SK-N-SH treated with all-trans-retinoic acid at 6 μM for 48 hours (cell line): ENCODE measurements around the gene SLC6A3.

Experiments
- ATAC-seq: fragments of 200-7000 bp; cut with Tn5 transposase; 3 replicates; pipeline ENCODE4 v1.9.1; 2020; ENCODE audit warnings: mild to moderate bottlenecking, moderate library complexity
- ARNTL ChIP-seq: fragments of 450-650 bp; formaldehyde crosslinking; IDR thresholded peaks from 2 replicates; pipeline ENCODE4 v1.5.0; 2020; ENCODE audit warnings: low read depth, mild to moderate bottlenecking, moderate library complexity, borderline replicate concordance
- BACH2 ChIP-seq: fragments of 250-450 bp; sonication (Bioruptor Pico); IDR thresholded peaks from 2 replicates; pipeline ENCODE4 v1.9.0; 2021; ENCODE audit warnings: mild to moderate bottlenecking, borderline replicate concordance
- CSDC2 ChIP-seq: fragments of 250-450 bp; sonication (Bioruptor Pico); IDR thresholded peaks from 2 replicates; pipeline ENCODE4 v1.5.0; 2020; ENCODE audit warnings: mild to moderate bottlenecking, moderate library complexity
- ESRRG ChIP-seq: fragments of 250-450 bp; sonication (Bioruptor Pico); IDR thresholded peaks from 2 replicates; pipeline ENCODE4 v1.6.1; 2021; ENCODE audit warnings: mild to moderate bottlenecking
- GLIS3 ChIP-seq: fragments of 250-450 bp; sonication (Bioruptor Pico); IDR thresholded peaks from 2 replicates; pipeline ENCODE4 v1.5.0; 2020; ENCODE audit warnings: mild to moderate bottlenecking, moderate library complexity
- ISL1 ChIP-seq: fragments of 250-450 bp; sonication (Bioruptor Pico); IDR thresholded peaks from 2 replicates; pipeline ENCODE4 v2.1.2; 2022; ENCODE audit warnings: mild to moderate bottlenecking, moderate library complexity
- OSR1 ChIP-seq: fragments of 250-450 bp; sonication (Bioruptor Pico); IDR thresholded peaks from 2 replicates; pipeline ENCODE4 v1.8.0; 2022; ENCODE audit warnings: moderate library complexity, mild to moderate bottlenecking, inconsistent platforms
- PPARA ChIP-seq: fragments of 250-450 bp; sonication (Bioruptor Pico); IDR thresholded peaks from 2 replicates; pipeline ENCODE4 v1.5.0; 2020; ENCODE audit warnings: mild to moderate bottlenecking, borderline replicate concordance
- RARB ChIP-seq: fragments of 250-450 bp; sonication (Bioruptor Pico); IDR thresholded peaks from 2 replicates; pipeline ENCODE4 v1.8.0; 2021; ENCODE audit warnings: mild to moderate bottlenecking, moderate library complexity
- SNAI2 ChIP-seq: fragments of 250-450 bp; sonication (Bioruptor Pico); IDR thresholded peaks from 2 replicates; pipeline ENCODE4 v1.5.0; 2020; ENCODE audit warnings: mild to moderate bottlenecking, moderate library complexity
- TCF4 ChIP-seq: fragments of 250-450 bp; sonication (Bioruptor Pico); IDR thresholded peaks from 2 replicates; pipeline ENCODE4 v1.8.0; 2021; ENCODE audit warnings: mild to moderate bottlenecking, moderate library complexity, borderline replicate concordance
- ZC3H10 ChIP-seq: fragments of 250-450 bp; sonication (Bioruptor Pico); IDR thresholded peaks from 2 replicates; pipeline ENCODE4 v1.5.1; 2021; ENCODE audit warnings: mild to moderate bottlenecking, moderate library complexity
- ZFP3 ChIP-seq: fragments of 250-450 bp; sonication (Bioruptor Pico); IDR thresholded peaks from 2 replicates; pipeline ENCODE4 v1.5.0; 2020; ENCODE audit warnings: mild to moderate bottlenecking, moderate library complexity
- ZFP30 ChIP-seq: fragments of 450-650 bp; formaldehyde crosslinking; IDR thresholded peaks from 2 replicates; pipeline ENCODE4 v1.5.0; 2022; ENCODE audit warnings: mild to moderate bottlenecking, moderate library complexity
- ZNF565 ChIP-seq: fragments of 450-650 bp; formaldehyde crosslinking; conservative IDR thresholded peaks from 2 replicates; pipeline ENCODE4 v1.5.0; 2020; ENCODE audit warnings: low read depth, mild to moderate bottlenecking, moderate library complexity
- ZNF70 ChIP-seq: fragments of 450-650 bp; formaldehyde crosslinking; IDR thresholded peaks from 2 replicates; pipeline ENCODE4 v1.5.0; 2020; ENCODE audit warnings: mild to moderate bottlenecking, moderate library complexity
- TF ChIP-seq, protein P1 (sequence below): fragments of 250-450 bp; sonication (Bioruptor Pico); IDR thresholded peaks from 2 replicates; pipeline ENCODE4 v1.5.1; 2021; ENCODE audit warnings: mild to moderate bottlenecking, moderate library complexity
- TF ChIP-seq, protein P2 (sequence below): fragments of 250-450 bp; sonication (Bioruptor Pico); IDR thresholded peaks from 2 replicates; pipeline ENCODE4 v1.8.0; 2020; ENCODE audit warnings: mild to moderate bottlenecking, moderate library complexity, borderline replicate concordance
- TF ChIP-seq, protein P3 (sequence below): fragments of 250-450 bp; sonication (Bioruptor Pico); IDR thresholded peaks from 2 replicates; pipeline ENCODE4 v1.5.0; 2020; ENCODE audit warnings: mild to moderate bottlenecking, moderate library complexity
- TF ChIP-seq, protein P4 (sequence below): fragments of 250-450 bp; sonication (Bioruptor Pico); IDR thresholded peaks from 2 replicates; pipeline ENCODE4 v1.5.1; 2020; ENCODE audit warnings: low read depth, mild to moderate bottlenecking, moderate library complexity
- TF ChIP-seq, protein P5 (sequence below): fragments of 250-450 bp; sonication (Bioruptor Pico); IDR thresholded peaks from 2 replicates; pipeline ENCODE4 v1.8.0; 2021; ENCODE audit warnings: low read depth, mild to moderate bottlenecking, moderate library complexity, borderline replicate concordance

The SLC6A3 gene

DNA sequence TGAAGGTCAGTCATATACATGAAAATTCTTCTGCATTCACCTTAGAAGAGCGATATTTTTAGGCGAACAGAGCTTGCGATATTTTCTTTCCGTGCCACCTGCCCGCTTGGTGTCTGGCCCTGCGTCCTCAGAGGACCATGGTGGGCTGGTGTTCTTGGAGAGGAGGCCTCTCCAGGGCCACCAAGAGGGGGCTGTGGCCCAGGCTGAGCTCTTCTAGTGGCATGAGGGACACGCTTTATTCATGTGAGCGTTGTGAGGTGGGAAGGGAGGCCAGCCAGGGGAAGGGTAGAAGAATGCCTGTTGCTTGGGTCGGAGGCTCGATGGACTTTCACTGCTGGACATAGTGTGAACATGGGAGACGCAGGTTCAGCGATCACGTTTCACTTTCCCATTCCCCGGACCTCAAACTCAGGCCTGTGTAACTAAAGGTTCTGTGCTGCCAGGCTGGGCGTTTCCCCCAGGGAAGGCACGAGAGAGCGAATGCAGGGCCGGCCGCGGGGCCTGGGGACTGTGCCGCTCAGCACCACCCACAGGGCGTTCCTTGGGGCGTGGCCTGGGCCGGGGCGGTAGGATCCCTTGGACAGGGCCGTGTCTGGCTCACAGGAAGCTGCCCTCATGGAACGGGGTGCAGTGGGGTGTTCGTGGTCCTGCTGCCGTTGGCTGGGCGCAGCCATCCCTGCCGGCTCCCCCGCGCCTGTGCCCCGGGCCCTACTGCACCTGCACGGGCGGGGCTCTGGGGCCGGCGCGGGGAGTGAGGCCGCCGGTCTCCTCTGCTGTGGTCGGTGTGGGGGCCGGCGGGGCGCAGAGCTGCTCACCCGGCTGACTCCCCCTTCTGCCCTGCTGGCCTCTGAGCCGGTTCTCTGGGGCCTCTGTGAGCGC lies 59.6 kb downstream of the SLC6A3 start:
- peak; percentile 96 for ATAC-seq
- TF ChIP-seq GLIS3 (no peak), PPARA (no peak), SNAI2 (CRISPR knock-in tag) (no peak), ISL1 (CRISPR knock-in tag) (no peak), ZNF70 (no peak), BACH2 (CRISPR knock-in tag) (no peak), ARNTL (CRISPR knock-in tag) (no peak), OSR1 (CRISPR knock-in tag) (no peak)
- TF ChIP-seq, protein P1, sequence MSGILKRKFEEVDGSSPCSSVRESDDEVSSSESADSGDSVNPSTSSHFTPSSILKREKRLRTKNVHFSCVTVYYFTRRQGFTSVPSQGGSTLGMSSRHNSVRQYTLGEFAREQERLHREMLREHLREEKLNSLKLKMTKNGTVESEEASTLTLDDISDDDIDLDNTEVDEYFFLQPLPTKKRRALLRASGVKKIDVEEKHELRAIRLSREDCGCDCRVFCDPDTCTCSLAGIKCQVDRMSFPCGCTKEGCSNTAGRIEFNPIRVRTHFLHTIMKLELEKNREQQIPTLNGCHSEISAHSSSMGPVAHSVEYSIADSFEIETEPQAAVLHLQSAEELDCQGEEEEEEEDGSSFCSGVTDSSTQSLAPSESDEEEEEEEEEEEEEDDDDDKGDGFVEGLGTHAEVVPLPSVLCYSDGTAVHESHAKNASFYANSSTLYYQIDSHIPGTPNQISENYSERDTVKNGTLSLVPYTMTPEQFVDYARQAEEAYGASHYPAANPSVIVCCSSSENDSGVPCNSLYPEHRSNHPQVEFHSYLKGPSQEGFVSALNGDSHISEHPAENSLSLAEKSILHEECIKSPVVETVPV (CRISPR knock-in tag): no peak
- TF ChIP-seq, protein P2, sequence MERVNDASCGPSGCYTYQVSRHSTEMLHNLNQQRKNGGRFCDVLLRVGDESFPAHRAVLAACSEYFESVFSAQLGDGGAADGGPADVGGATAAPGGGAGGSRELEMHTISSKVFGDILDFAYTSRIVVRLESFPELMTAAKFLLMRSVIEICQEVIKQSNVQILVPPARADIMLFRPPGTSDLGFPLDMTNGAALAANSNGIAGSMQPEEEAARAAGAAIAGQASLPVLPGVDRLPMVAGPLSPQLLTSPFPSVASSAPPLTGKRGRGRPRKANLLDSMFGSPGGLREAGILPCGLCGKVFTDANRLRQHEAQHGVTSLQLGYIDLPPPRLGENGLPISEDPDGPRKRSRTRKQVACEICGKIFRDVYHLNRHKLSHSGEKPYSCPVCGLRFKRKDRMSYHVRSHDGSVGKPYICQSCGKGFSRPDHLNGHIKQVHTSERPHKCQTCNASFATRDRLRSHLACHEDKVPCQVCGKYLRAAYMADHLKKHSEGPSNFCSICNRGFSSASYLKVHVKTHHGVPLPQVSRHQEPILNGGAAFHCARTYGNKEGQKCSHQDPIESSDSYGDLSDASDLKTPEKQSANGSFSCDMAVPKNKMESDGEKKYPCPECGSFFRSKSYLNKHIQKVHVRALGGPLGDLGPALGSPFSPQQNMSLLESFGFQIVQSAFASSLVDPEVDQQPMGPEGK (CRISPR knock-in tag): no peak

DNA sequence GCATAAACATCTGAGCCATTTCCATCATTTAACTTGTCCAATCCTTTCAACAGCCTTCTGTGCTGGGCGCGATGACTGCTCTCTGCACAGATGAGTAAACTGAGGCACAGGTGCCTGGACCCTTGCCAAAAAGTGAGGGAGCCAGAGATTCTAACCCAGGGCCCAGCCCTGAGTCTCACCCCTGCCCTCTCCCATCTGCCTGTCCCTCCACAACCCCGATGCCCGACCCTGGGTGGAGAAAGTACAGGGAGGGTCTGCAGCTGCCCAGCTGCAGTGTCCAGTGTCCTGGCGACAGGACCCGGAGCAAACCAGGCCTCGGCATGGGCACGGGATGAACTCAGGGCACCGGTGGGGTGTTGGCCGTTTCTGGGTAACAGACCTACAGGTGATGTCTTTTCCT lies 60.7 kb downstream of the SLC6A3 start:
- TF ChIP-seq ZC3H10 (CRISPR knock-in tag) (no peak), TCF4 (CRISPR knock-in tag) (no peak), ZFP3 (CRISPR knock-in tag) (no peak), ZFP30 (CRISPR knock-in tag) (no peak), ZNF565 (CRISPR knock-in tag) (no peak), CSDC2 (CRISPR knock-in tag) (no peak), ESRRG (CRISPR knock-in tag) (no peak), PPARA (no peak), RARB (no peak), OSR1 (CRISPR knock-in tag) (no peak), ZNF70 (no peak), BACH2 (CRISPR knock-in tag) (no peak)
- TF ChIP-seq, protein P2 (CRISPR knock-in tag): no peak
- TF ChIP-seq, protein P3, sequence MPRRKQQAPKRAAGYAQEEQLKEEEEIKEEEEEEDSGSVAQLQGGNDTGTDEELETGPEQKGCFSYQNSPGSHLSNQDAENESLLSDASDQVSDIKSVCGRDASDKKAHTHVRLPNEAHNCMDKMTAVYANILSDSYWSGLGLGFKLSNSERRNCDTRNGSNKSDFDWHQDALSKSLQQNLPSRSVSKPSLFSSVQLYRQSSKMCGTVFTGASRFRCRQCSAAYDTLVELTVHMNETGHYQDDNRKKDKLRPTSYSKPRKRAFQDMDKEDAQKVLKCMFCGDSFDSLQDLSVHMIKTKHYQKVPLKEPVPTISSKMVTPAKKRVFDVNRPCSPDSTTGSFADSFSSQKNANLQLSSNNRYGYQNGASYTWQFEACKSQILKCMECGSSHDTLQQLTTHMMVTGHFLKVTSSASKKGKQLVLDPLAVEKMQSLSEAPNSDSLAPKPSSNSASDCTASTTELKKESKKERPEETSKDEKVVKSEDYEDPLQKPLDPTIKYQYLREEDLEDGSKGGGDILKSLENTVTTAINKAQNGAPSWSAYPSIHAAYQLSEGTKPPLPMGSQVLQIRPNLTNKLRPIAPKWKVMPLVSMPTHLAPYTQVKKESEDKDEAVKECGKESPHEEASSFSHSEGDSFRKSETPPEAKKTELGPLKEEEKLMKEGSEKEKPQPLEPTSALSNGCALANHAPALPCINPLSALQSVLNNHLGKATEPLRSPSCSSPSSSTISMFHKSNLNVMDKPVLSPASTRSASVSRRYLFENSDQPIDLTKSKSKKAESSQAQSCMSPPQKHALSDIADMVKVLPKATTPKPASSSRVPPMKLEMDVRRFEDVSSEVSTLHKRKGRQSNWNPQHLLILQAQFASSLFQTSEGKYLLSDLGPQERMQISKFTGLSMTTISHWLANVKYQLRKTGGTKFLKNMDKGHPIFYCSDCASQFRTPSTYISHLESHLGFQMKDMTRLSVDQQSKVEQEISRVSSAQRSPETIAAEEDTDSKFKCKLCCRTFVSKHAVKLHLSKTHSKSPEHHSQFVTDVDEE: no peak
- TF ChIP-seq, protein P1 (CRISPR knock-in tag): no peak
- TF ChIP-seq, protein P4, sequence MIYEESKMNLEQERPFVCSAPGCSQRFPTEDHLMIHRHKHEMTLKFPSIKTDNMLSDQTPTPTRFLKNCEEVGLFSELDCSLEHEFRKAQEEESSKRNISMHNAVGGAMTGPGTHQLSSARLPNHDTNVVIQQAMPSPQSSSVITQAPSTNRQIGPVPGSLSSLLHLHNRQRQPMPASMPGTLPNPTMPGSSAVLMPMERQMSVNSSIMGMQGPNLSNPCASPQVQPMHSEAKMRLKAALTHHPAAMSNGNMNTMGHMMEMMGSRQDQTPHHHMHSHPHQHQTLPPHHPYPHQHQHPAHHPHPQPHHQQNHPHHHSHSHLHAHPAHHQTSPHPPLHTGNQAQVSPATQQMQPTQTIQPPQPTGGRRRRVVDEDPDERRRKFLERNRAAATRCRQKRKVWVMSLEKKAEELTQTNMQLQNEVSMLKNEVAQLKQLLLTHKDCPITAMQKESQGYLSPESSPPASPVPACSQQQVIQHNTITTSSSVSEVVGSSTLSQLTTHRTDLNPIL (CRISPR knock-in tag): no peak
- TF ChIP-seq, protein P5, sequence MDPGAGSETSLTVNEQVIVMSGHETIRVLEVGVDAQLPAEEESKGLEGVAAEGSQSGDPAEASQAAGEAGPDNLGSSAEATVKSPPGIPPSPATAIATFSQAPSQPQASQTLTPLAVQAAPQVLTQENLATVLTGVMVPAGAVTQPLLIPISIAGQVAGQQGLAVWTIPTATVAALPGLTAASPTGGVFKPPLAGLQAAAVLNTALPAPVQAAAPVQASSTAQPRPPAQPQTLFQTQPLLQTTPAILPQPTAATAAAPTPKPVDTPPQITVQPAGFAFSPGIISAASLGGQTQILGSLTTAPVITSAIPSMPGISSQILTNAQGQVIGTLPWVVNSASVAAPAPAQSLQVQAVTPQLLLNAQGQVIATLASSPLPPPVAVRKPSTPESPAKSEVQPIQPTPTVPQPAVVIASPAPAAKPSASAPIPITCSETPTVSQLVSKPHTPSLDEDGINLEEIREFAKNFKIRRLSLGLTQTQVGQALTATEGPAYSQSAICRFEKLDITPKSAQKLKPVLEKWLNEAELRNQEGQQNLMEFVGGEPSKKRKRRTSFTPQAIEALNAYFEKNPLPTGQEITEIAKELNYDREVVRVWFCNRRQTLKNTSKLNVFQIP (CRISPR knock-in tag): no peak
- ATAC-seq: no peak
